ENCODE measurements around the gene VPREB3.

Gene VPREB3

DNA sequence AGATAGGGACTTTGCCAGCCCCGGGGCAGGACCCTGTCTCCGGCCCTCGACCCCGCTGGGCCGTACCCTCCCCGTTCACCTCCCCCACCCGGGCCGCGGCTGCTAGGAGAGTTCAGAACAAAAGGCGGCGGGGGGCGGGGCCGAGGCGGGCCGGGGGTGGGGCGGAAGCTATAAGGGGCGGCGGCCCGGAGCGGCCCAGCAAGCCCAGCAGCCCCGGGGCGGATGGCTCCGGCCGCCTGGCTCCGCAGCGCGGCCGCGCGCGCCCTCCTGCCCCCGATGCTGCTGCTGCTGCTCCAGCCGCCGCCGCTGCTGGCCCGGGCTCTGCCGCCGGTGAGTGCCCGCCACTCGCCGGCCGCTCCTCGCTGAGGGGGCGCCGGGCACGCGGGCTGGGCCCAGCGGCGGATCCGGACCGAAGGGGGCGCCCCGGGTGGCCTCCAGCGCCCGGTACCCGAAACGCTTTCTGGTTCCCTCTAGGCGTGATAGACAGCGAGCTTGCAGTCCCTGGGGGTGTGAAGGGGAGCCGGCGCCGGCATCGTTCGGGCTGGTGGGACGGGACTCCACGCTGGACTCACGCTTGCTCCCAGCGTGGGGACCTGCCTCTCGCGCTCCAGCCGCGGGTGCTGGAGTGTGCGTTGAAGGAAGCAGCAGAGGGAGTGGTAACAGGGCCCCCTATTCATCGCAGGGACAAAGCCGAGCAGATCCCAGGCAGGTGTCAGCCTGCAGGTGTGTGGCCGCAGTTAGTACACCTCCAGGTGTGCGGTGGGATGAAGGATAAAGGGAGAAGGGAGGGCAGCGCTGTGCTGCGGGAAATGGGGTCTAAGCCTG lies 18.6 kb upstream of the VPREB3 start, which contains the start of gene MMP11:
MMP11 (plus strand) TSS at position 201 of the 825 bp plus-strand sequence; CDS start at position 223, 22 bp downstream.
- peak within 1 kb of the TSS; percentile 47 for H3K4me3 ChIP-seq (replicated peaks; ENCODE audit: low read depth, low read length)
- no peak for DNase-seq (ENCODE audit: extremely low read depth, low read depth)
- TF ChIP-seq CTCF (IDR thresholded peaks at IDR 0.05; ENCODE audit: low read depth, low read length, missing control alignments) = no peak

DNA sequence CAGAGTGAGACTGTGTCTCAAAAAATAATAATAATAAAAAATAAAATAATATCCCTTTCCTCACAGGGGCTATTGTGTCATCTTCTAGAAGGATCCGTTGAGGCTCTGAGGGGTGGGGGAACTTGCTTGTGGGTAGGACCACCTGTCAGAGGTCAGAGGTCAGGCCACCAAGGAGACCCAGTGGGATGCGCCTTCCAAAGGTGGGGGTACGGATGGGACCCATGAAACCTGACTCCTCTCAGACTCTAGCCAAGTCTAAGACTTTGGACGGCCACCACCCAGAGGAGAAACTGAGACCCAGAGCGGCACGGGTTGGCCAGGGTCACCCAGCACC lies 18.1 kb upstream of the VPREB3 start:
- no peak for TF ChIP-seq CTCF (IDR thresholded peaks at IDR 0.05; ENCODE audit: low read depth, low read length, missing control alignments)
- peak overlapping the region; percentile 31; the same call in 1 of the 2 replicates for H3K4me3 ChIP-seq (replicated peaks; ENCODE audit: low read depth, low read length)
- DNase-seq (ENCODE audit: extremely low read depth, low read depth) = no peak

GRCh38 chr22:23769321-23769965 lies 15.2 kb upstream of the VPREB3 start:
- TF ChIP-seq CTCF (IDR thresholded peaks at IDR 0.05; ENCODE audit: low read depth, low read length, missing control alignments) = no peak
- H3K4me3 ChIP-seq (replicated peaks; ENCODE audit: low read depth, low read length) = no peak overlapping the region
- no peak for DNase-seq (ENCODE audit: extremely low read depth, low read depth)

- peak; percentile 82 for TF ChIP-seq CTCF (IDR thresholded peaks at IDR 0.05; ENCODE audit: low read depth, low read length, missing control alignments)
- peak within 1 kb of the TSS; percentile 57 for H3K4me3 ChIP-seq (replicated peaks; ENCODE audit: low read depth, low read length)
- DNase-seq (ENCODE audit: extremely low read depth, low read depth) = no peak
Observed at GRCh38 chr22:23767673-23768548, 13.7 kb upstream of the VPREB3 start, which contains the start of gene CHCHD10. Gene CHCHD10 (minus strand): TSS chr22:23767972. CDS start chr22:23767874, 98 bp downstream.

DNA sequence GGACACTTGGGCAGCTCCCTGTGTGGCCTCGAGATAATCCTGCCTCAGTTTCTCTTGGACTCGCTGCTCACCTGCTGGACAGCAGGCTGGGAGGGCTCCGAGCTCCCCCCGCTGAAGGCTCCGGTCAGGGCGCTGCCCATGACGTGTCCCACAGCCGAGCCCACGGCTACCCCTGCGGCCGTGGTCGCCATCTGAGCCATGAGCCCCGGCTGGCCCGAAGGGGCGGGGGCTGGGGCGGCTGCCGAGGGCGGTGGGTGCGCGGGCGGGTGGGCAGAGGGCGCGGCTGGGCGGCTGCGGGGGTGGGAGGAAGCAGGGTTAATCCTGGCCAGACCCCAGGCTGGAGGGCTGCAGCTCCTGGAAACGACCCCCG lies 13.1 kb upstream of the VPREB3 start:
- no peak for DNase-seq (ENCODE audit: extremely low read depth, low read depth)
- peak overlapping the region; percentile 57 for H3K4me3 ChIP-seq (replicated peaks; ENCODE audit: low read depth, low read length)
- no peak for TF ChIP-seq CTCF (IDR thresholded peaks at IDR 0.05; ENCODE audit: low read depth, low read length, missing control alignments)

Data from HFF-Myc (cell line).